H9 (cell line): ENCODE results near the gene TTC31. TPM values are rescaled to one million over a fixed set of nuclear protein-coding genes. Genes with fewer than 3 reads are reported as not detected.

Experiments used
- DNase-seq: peaks from one replicate; pipeline ENCODE4 v3.0.0-alpha.2; 2017
- H2AFZ ChIP-seq: one replicate; pipeline ENCODE4 v1.6.1; 2013; ENCODE audit warnings: mild to moderate bottlenecking, low read length, control low read depth, moderate library complexity
- H2AK5ac ChIP-seq: 2 replicates; pipeline ENCODE4 v1.6.1; 2013; ENCODE audit warnings: low read length, control low read depth, mixed read lengths; ENCODE audit not compliant: insufficient read length
- H2BK120ac ChIP-seq: one replicate; pipeline ENCODE4 v1.6.1; 2013; ENCODE audit warnings: low read depth, mild to moderate bottlenecking, low read length, control low read depth, inconsistent platforms; ENCODE audit not compliant: poor library complexity, severe bottlenecking
- H2BK12ac ChIP-seq: 2 replicates; pipeline ENCODE4 v1.6.1; 2013; ENCODE audit warnings: low read length, control low read depth, mixed read lengths, low read depth; ENCODE audit not compliant: insufficient read length
- H2BK15ac ChIP-seq: 2 replicates; pipeline ENCODE4 v1.6.1; 2013; ENCODE audit warnings: low read depth, low read length, control low read depth
- H2BK20ac ChIP-seq: one replicate; pipeline ENCODE4 v1.6.1; 2013; ENCODE audit warnings: low read depth, mild to moderate bottlenecking, low read length, control low read depth, inconsistent platforms; ENCODE audit not compliant: poor library complexity, severe bottlenecking
- H2BK5ac ChIP-seq: 2 replicates; pipeline ENCODE4 v1.6.1; 2013; ENCODE audit warnings: low read length, control low read depth, mixed read lengths; ENCODE audit not compliant: insufficient read length
- H3K14ac ChIP-seq: 2 replicates; pipeline ENCODE4 v1.6.1; 2013; ENCODE audit warnings: low read length, control low read depth; ENCODE audit not compliant: insufficient read depth
- H3K18ac ChIP-seq: 2 replicates; pipeline ENCODE4 v1.6.1; 2013; ENCODE audit warnings: low read depth, mild to moderate bottlenecking, mixed read lengths, low read length, control low read depth; ENCODE audit not compliant: insufficient read length
- H3K23ac ChIP-seq: 2 replicates; pipeline ENCODE4 v1.6.1; 2013; ENCODE audit warnings: low read length, control low read depth, mixed read lengths, low read depth; ENCODE audit not compliant: insufficient read length
- H3K23me2 ChIP-seq: 2 replicates; pipeline ENCODE4 v1.6.1; 2013; ENCODE audit warnings: low read depth, mild to moderate bottlenecking, mixed read lengths, low read length, control low read depth; ENCODE audit not compliant: insufficient read length, poor library complexity, severe bottlenecking
- H3K27ac ChIP-seq: 2 replicates; pipeline ENCODE4 v1.5.1; 2013; ENCODE audit warnings: low read length, control low read depth, mixed read lengths, low read depth; ENCODE audit not compliant: insufficient read length
- H3K27me3 ChIP-seq: 2 replicates; pipeline ENCODE4 v1.6.1; 2013; ENCODE audit warnings: low read length, control low read depth, inconsistent platforms; ENCODE audit not compliant: insufficient read depth
- H3K4ac ChIP-seq: 2 replicates; pipeline ENCODE4 v1.6.1; 2013; ENCODE audit warnings: low read depth, mild to moderate bottlenecking, control low read depth, inconsistent platforms, low read length, moderate library complexity
- H3K4me1 ChIP-seq: 2 replicates; pipeline ENCODE4 v1.6.1; 2013; ENCODE audit warnings: low read length, control low read depth, inconsistent platforms; ENCODE audit not compliant: insufficient read depth
- H3K4me2 ChIP-seq: 2 replicates; pipeline ENCODE4 v1.6.1; 2013; ENCODE audit warnings: low read length, control low read depth, mixed read lengths; ENCODE audit not compliant: insufficient read length, insufficient read depth
- H3K56ac ChIP-seq: 2 replicates; pipeline ENCODE4 v1.6.1; 2013; ENCODE audit warnings: low read depth, mild to moderate bottlenecking, mixed read lengths, low read length, control low read depth; ENCODE audit not compliant: insufficient read length
- H3K79me1 ChIP-seq: 2 replicates; pipeline ENCODE4 v1.6.1; 2013; ENCODE audit warnings: low read depth, mild to moderate bottlenecking, moderate library complexity, low read length, control low read depth, inconsistent platforms; ENCODE audit not compliant: insufficient read depth, poor library complexity, severe bottlenecking
- H3K79me2 ChIP-seq: 2 replicates; pipeline ENCODE4 v1.6.1; 2013; ENCODE audit warnings: low read length, control low read depth, inconsistent platforms; ENCODE audit not compliant: insufficient read depth
- H3K9ac ChIP-seq: 2 replicates; pipeline ENCODE4 v1.6.1; 2013; ENCODE audit warnings: low read length, control low read depth, mixed read lengths; ENCODE audit not compliant: insufficient read length; ENCODE audit errors: extremely low read depth
- H3K9me3 ChIP-seq: one replicate; pipeline ENCODE4 v1.6.1; 2013; ENCODE audit warnings: low read depth, low read length, inconsistent platforms; ENCODE audit not compliant: control insufficient read depth
- H3T11ph ChIP-seq: one replicate; pipeline ENCODE4 v1.6.1; 2013; ENCODE audit warnings: mild to moderate bottlenecking, low read length, control low read depth, inconsistent platforms
- H4K20me1 ChIP-seq: one replicate; pipeline ENCODE4 v1.6.1; 2013; ENCODE audit not compliant: control insufficient read depth, insufficient read length, insufficient read depth
- H4K5ac ChIP-seq: 2 replicates; pipeline ENCODE4 v1.6.1; 2013; ENCODE audit warnings: low read depth, mild to moderate bottlenecking, mixed read lengths, low read length, control low read depth; ENCODE audit not compliant: insufficient read length
- H4K8ac ChIP-seq: replicated peaks from 2 replicates; pipeline ENCODE4 v1.6.1; 2013; ENCODE audit warnings: low read length, control low read depth, mixed read lengths, low read depth; ENCODE audit not compliant: insufficient read length
- H4K91ac ChIP-seq: 2 replicates; pipeline ENCODE4 v1.6.1; 2013; ENCODE audit warnings: low read depth, mild to moderate bottlenecking, moderate library complexity, mixed read lengths, low read length, control low read depth; ENCODE audit not compliant: insufficient read length
- H3K27ac Mint-ChIP-seq, 3 experiments: 2 replicates in 2 of 3; 3 replicates in 1 of 3; pipeline ENCODE4 v1.8.0; 2020 to 2021; ENCODE audit warnings: mixed read lengths in 3 of 3, mild to moderate bottlenecking in 1 of 3, moderate library complexity in 1 of 3
- H3K27me3 Mint-ChIP-seq: 2 replicates; pipeline ENCODE4 v1.8.0; 2021; ENCODE audit warnings: low read depth, mild to moderate bottlenecking, moderate library complexity, mixed read lengths
- H3K36me3 Mint-ChIP-seq, 3 experiments: 2 replicates in 2 of 3; 3 replicates in 1 of 3; pipeline ENCODE4 v1.8.0; 2020 to 2021; ENCODE audit warnings: low read depth in 3 of 3, mixed read lengths in 3 of 3; ENCODE audit not compliant: insufficient read depth in 1 of 3
- H3K4me1 Mint-ChIP-seq, 2 experiments: 2 replicates each; pipeline ENCODE4 v1.8.0; 2020; ENCODE audit warnings: mixed read lengths in 2 of 2
- H3K4me3 Mint-ChIP-seq, 2 experiments: 2 replicates in 1 of 2; 3 replicates in 1 of 2; pipeline ENCODE4 v1.8.0; 2020 to 2021; ENCODE audit warnings: mild to moderate bottlenecking in 2 of 2, mixed read lengths in 2 of 2, moderate library complexity in 1 of 2
- H3K9me3 Mint-ChIP-seq, 2 experiments: 2 replicates in 1 of 2; 3 replicates in 1 of 2; pipeline ENCODE4 v1.8.0; 2020; ENCODE audit warnings: mild to moderate bottlenecking in 2 of 2, mixed read lengths in 2 of 2, moderate library complexity in 1 of 2
- CTCF ChIP-seq: fragments of 200-600 bp; sonication (generic); conservative IDR thresholded peaks from 3 replicates; pipeline ENCODE4 v1.8.0; 2021; ENCODE audit warnings: antibody characterized with exemption, mild to moderate bottlenecking
- WGBS: extraction: QIAGEN DNeasy Blood & Tissue Kit; methylation state at CpG from one replicate; pipeline ENCODE4 v1.1.7; 2013; ENCODE audit warnings: missing lambda C conversion rate, low lambda C conversion rate, mixed read lengths; ENCODE audit not compliant: insufficient read length; ENCODE audit errors: extremely low coverage; 5-methylcytosine and 5-hydroxymethylcytosine counted together
- total RNA-seq: library from RNA; stranded (reverse); gene quantifications from 2 replicates; pipeline ENCODE4 v1.2.1, GENCODE V29; 2021

TTC31 gene
- total RNA-seq, 1 experiment from 2014 or later = 33.3 TPM

- H3K27ac Mint-ChIP-seq = peak overlapping the region; percentile 55 to 72 (median 68); a peak in 5 of 7 replicates
- Histone ChIP-seq H3K79me2 (peaks cover 21% of the 10 kb centered on the region; the same call in 1 of the 2 replicates), H2BK120ac (no peak overlapping the region), H3K23ac (no peak overlapping the region), H3K56ac (no peak overlapping the region), H4K20me1 (no peaks in the 10 kb centered on the region), H3K4me2 (no peak overlapping the region), H3K27me3 (no peaks in the 10 kb centered on the region), H4K91ac (no peak overlapping the region), H2BK15ac (no peak overlapping the region), H4K5ac (no peak overlapping the region), H3K27ac (no peak overlapping the region), H3K4me1 (peaks cover 3% of the 10 kb centered on the region; the same call in 1 of the 2 replicates), H3K9me3 (no peaks in the 10 kb centered on the region), H2BK12ac (no peak overlapping the region), H3K79me1 (peaks cover 7% of the 10 kb centered on the region), H3K18ac (no peak overlapping the region), H2AK5ac (no peak overlapping the region), H3K14ac (no peak overlapping the region), H2BK20ac (no peak overlapping the region), H3T11ph (no peak overlapping the region), H3K9ac (no peak overlapping the region), H3K23me2 (peaks cover 11% of the 10 kb centered on the region), H3K4ac (no peak overlapping the region), H4K8ac (no peak overlapping the region), H2AFZ (no peak overlapping the region), H2BK5ac (no peak overlapping the region)
- H3K36me3 Mint-ChIP-seq = peaks cover 14 to 46% (median 33%) of the 10 kb centered on the region in 3 experiments
- H3K4me3 Mint-ChIP-seq = peak overlapping the region; percentile 16 to 28; a peak in 2 of 5 replicates
- WGBS = no CpG with 5 or more reads among the region's 6 CpGs
- H3K27me3 Mint-ChIP-seq = no peaks in the 10 kb centered on the region; the same call in 1 of the 2 replicates
- peaks cover 31 to 40% of the 10 kb centered on the region in 2 experiments for H3K4me1 Mint-ChIP-seq
- DNase-seq = peak; percentile 55
- TF ChIP-seq CTCF = no peak
- H3K9me3 Mint-ChIP-seq = no peaks in the 10 kb centered on the region
These were observed 45.8 kb upstream of the TTC31 start for GRCh38 chr2:74436848-74437695.
